Measurements from ENCODE around the gene CCDC74A.
"Not testable (repeated sequence)": the region's sequence is repeated elsewhere in the genome, so short reads cannot be mapped to it uniquely, and the experiment has no call there.

Gene CCDC74A

GRCh38 chr2:131556998-131557397 lies 29.3 kb downstream of the CCDC74A start:
- DNase-seq (ENCODE audit: low read depth in 2 of 2) = no peak

- DNase-seq (ENCODE audit: low read depth in 2 of 2) = no peak
Observed at GRCh38 chr2:131557558-131558321, 30.1 kb downstream of the CCDC74A start.

- no peak for DNase-seq (ENCODE audit: low read depth in 2 of 2)
Observed at GRCh38 chr2:131566371-131566770, 38.7 kb downstream of the CCDC74A start.

GRCh38 chr2:131567891-131568290 lies 40.2 kb downstream of the CCDC74A start:
- no peak for DNase-seq (ENCODE audit: low read depth in 2 of 2)

- not testable (repeated sequence) for DNase-seq (ENCODE audit: low read depth in 2 of 2)
Observed at GRCh38 chr2:131568401-131568800, 40.7 kb downstream of the CCDC74A start.

GRCh38 chr2:131572175-131572574 lies 44.5 kb downstream of the CCDC74A start:
- no peak for DNase-seq (ENCODE audit: low read depth in 2 of 2)

GRCh38 chr2:131577812-131578211 lies 50.1 kb downstream of the CCDC74A start:
- no peak for DNase-seq (ENCODE audit: low read depth in 2 of 2)

GRCh38 chr2:131580187-131580586 lies 52.5 kb downstream of the CCDC74A start:
- DNase-seq (ENCODE audit: low read depth in 2 of 2) = no peak

Measured in stimulated activated CD8-positive, alpha-beta memory T cell treated with anti-CD3 and anti-CD28 coated beads, Interleukin-2, amount 100 ng/mL, for 1 hour (primary cell).